GM12874 (cell line): Measurements from ENCODE around the gene NPC1.

Experiments
- CTCF ChIP-seq: IDR thresholded peaks from 2 replicates; pipeline ENCODE4 v1.5.1; 2011; ENCODE audit warnings: low read depth, mild to moderate bottlenecking, control low read depth, low read length, moderate library complexity; ENCODE audit not compliant: insufficient read depth

Gene NPC1

GRCh38 chr18:23565916-23566547, 20.3 kb downstream of the NPC1 start:
- TF ChIP-seq CTCF, result no peak

GRCh38 chr18:23563377-23564043, 22.8 kb downstream of the NPC1 start:
- no peak for TF ChIP-seq CTCF

GRCh38 chr18:23560186-23560585, 26.1 kb downstream of the NPC1 start:
- no peak for TF ChIP-seq CTCF

GRCh38 chr18:23556145-23556780, 30.0 kb downstream of the NPC1 start:
- TF ChIP-seq CTCF, result no peak

- no peak for TF ChIP-seq CTCF
These were observed 32.4 kb downstream of the NPC1 start for GRCh38 chr18:23553887-23554286.

- TF ChIP-seq CTCF, result no peak
These were observed 33.8 kb downstream of the NPC1 start for GRCh38 chr18:23552505-23552904.

- TF ChIP-seq CTCF, result no peak
These were observed 34.3 kb downstream of the NPC1 start for GRCh38 chr18:23551978-23552377.
